SH-SY5Y (cell line): ENCODE measurements around the gene GFM2.

Source experiments
- GATA2 ChIP-seq: IDR thresholded peaks from 2 replicates; pipeline ENCODE4 v1.6.1; 2011; ENCODE audit warnings: mild to moderate bottlenecking, low read depth, low read length
- GATA3 ChIP-seq: IDR thresholded peaks from 2 replicates; pipeline ENCODE4 v1.6.1; 2011; ENCODE audit warnings: low read depth, mild to moderate bottlenecking, low read length, moderate library complexity

- TF ChIP-seq GATA2 (no peak), GATA3 (no peak)
Measured at GRCh38 chr5:74762599-74762998, 4.3 kb downstream of the GFM2 start.
